Small intestine (tissue), 7 donors: ENCODE measurements around the gene EML2. TPM values are rescaled to one million over a fixed set of nuclear protein-coding genes. Genes with fewer than 3 reads are reported as not detected.
"Not testable (repeated sequence)": the region's sequence is repeated elsewhere in the genome, so short reads cannot be mapped to it uniquely, and the experiment has no call there.

Source experiments
- DNase-seq, 2 donors: peaks; one replicate each; pipeline versions ENCODE4 v3.0.0 to v3.0.0-alpha.2; 2013
- FAIRE-seq: peaks from 2 replicates; lab custom pipeline; 2012; peaks lifted over from hg19 to GRCh38; lab: Jason Lieb, UNC
- H3K27ac ChIP-seq, 3 donors: one replicate each; pipeline ENCODE4 v1.5.1; 2013; ENCODE audit warnings: low read length in 2 of 3, mild to moderate bottlenecking in 2 of 3, control low read depth in 1 of 3, inconsistent platforms in 1 of 3, low read depth in 1 of 3, moderate library complexity in 1 of 3
- H3K27me3 ChIP-seq, 3 donors: one replicate each; pipeline ENCODE4 v1.6.1; 2013; ENCODE audit warnings: low read length in 3 of 3, inconsistent platforms in 1 of 3; ENCODE audit not compliant: control insufficient read depth in 3 of 3, insufficient read depth in 3 of 3
- H3K36me3 ChIP-seq, 3 donors: one replicate each; pipeline ENCODE4 v1.6.1; 2013; ENCODE audit warnings: low read length in 3 of 3, inconsistent platforms in 1 of 3, low read depth in 1 of 3, mild to moderate bottlenecking in 1 of 3, moderate library complexity in 1 of 3; ENCODE audit not compliant: control insufficient read depth in 3 of 3, insufficient read depth in 2 of 3
- H3K4me1 ChIP-seq, 3 donors: one replicate each; pipeline ENCODE4 v1.6.1; 2013; ENCODE audit warnings: low read length in 2 of 3, inconsistent platforms in 1 of 3, low read depth in 1 of 3, mild to moderate bottlenecking in 1 of 3, moderate library complexity in 1 of 3; ENCODE audit not compliant: control insufficient read depth in 3 of 3, insufficient read depth in 2 of 3
- H3K4me3 ChIP-seq, 3 donors: one replicate each; pipeline ENCODE4 v1.5.1; 2013; ENCODE audit warnings: low read length in 3 of 3, control low read depth in 1 of 3, inconsistent platforms in 1 of 3, low read depth in 1 of 3, mild to moderate bottlenecking in 1 of 3, moderate library complexity in 1 of 3
- H3K9me3 ChIP-seq, 2 donors: one replicate each; pipeline ENCODE4 v1.6.1; 2013; ENCODE audit warnings: low read depth in 1 of 2, low read length in 1 of 2; ENCODE audit not compliant: control insufficient read depth in 2 of 2, insufficient read depth in 1 of 2
- WGBS, 3 donors: extraction: QIAGEN DNeasy Blood & Tissue Kit; methylation state at CpG; one replicate each; pipeline ENCODE4 v1.1.7; 2013; 5-methylcytosine and 5-hydroxymethylcytosine counted together
- polyA plus RNA-seq, 4 donors: library from polyadenylated mRNA; stranded (reverse) in 3 of 4; unstranded in 1 of 4; fragments of 200-250 nt in 3 of 4; fragments of 120-200 nt in 1 of 4; gene quantifications; one replicate each; pipeline versions ENCODE4 v1.2.1 to v1.2.3, GENCODE V29; 2013
- donor health status: healthy with polysubstance abuse.
- donor health status: control.
- donor health status: control.
- donor health status: Bipolar disorder and iron deficiency.
- donor health status: healthy.

EML2 gene
- polyA plus RNA-seq, 4 donors = 18.9 to 39.9 (median 20.8) TPM

DNA sequence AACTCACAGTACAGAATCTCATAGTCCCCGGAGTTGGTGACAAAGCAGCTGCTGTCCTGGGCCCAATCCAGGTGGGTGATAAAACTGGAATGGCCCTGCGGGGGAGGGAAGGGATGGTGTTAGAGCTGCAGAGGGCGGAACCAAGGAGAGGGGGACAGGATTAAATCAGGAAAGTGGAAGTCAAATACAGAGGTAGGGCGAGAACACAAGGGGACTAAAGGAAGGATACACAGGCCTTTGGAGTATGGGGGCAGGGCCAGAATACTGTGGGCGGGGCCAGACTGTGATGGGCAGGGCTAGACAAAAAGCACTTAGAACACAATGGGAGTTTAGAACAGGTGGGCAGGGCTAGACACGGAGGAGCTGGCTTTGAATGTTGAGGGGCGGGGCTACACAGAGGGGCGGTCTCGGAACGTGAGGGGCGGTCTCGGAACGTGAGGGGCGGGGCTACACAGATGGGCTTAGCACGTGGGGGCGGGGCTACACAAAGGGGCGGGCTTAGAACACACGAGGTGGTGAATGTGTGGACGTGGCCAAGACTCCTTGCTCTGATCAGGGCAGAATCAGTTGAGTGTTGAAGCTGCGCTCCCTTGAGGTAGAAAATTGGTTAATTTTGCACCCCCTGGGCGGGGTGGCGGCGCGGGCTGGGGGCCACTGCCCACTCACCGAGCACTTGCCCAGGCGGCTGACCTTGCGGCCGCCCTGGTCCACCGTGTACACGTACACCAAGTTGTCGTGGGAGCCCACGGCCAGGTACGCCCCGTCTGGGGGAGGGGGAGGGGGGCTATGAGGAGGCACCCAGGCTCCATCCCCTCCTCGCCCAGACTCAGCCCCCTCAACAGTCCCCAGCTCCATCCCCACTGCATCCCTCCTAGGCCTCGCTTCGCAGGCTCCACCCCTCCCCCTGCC lies 23.1 kb downstream of the EML2 start:
- peak overlapping the region; percentile 28 to 63 (median 44) for H3K27ac ChIP-seq
- H3K36me3 ChIP-seq = peaks cover 0 to 68% (median 10%) of the 10 kb centered on the region in 3 donors
- H3K9me3 ChIP-seq = no peaks in the 10 kb centered on the region
- DNase-seq (peak; percentile 93 to 95), FAIRE-seq (no peak)
- peak overlapping the region in 1 of 3 donors; percentile 2 for H3K4me3 ChIP-seq
- H3K27me3 ChIP-seq = no peaks in the 10 kb centered on the region
- peaks cover 0 to 19% (median 4%) of the 10 kb centered on the region in 3 donors for H3K4me1 ChIP-seq
- 36 to 64% (median 46%) methylated on average over 28 to 37 of the region's 37 CpGs for WGBS, 3 donors

DNA sequence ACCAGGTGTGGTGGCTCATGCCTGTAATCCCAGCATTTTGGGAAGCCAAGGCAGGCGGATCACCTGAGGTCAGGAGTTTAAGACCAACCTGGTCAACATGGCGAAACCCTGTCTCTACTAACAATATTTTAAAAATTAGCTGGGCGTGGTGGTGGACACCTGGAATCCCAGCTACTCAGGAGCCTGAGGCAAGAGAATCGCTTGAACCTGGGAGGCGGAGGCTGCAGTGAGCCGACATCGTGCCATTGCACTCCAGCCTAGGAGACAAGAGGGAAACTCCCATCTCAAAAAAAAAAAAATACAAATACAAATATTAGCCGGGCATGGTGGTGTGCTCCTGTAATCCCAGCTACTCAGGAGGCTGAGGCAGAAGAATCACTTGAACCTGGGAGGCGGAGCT lies 24.1 kb downstream of the EML2 start:
- H3K9me3 ChIP-seq, H3K4me3 ChIP-seq, FAIRE-seq, DNase-seq, H3K27me3 ChIP-seq: not testable (repeated sequence)
- Histone ChIP-seq H3K36me3 (peaks cover 0 to 64% (median 6%) of the 10 kb centered on the region in 3 donors), H3K4me1 (peaks cover 0 to 19% (median 4%) of the 10 kb centered on the region in 3 donors), H3K27ac (peak overlapping the region in 1 of 3 donors; percentile 91)
- WGBS, 3 donors = 85 to 92% (median 86%) methylated on average over 9 of the region's 9 CpGs

DNA sequence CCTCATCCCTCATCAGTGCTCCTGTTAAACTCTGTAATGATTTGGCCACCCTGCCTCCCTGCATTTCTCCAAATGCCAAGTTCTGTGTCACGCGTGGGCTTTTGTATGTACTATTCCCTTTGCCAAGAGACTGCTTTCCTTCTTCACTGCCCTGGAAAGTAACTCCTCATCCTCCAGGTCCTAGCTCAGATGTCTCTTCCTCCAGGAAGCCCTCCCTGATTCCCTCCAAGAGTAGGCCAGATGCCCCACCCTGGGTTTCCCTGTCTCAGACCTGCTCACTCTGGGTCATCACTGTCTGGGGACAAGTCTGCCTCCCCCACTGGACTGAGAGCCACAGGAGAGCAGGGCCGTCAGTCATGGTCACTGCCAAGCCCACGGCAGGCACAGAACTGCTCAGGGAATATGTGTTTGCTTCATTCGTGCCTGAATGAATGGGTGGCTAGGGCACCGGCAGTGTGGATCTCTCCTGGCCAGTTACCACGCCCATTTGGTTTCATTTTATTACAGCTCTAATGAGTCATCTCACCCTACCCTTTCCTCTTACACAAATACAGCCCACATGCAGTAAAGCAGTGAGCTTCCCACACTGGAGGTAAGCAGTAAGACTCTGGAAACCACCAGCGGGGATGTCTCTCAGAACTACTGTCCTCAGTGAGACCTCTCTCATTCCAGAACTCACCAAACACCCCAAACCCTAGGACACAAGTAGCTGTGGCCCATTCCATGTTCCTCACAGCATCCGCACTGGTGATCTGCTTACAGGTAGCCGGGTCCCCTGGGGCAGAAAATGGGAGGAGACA lies 25.1 kb downstream of the EML2 start:
- Histone ChIP-seq H3K27ac (peak overlapping the region; percentile 69 to 91 (median 85)), H3K36me3 (peaks cover 0 to 63% (median 8%) of the 10 kb centered on the region in 3 donors), H3K4me3 (no peak overlapping the region), H3K4me1 (peaks cover 0 to 19% (median 4%) of the 10 kb centered on the region in 3 donors), H3K9me3 (no peaks in the 10 kb centered on the region), H3K27me3 (no peaks in the 10 kb centered on the region)
- no peak for FAIRE-seq
- DNase-seq = peak; percentile 91 to 92
- WGBS, 3 donors = 29 to 56% (median 40%) methylated on average over 10 of the region's 10 CpGs

DNA sequence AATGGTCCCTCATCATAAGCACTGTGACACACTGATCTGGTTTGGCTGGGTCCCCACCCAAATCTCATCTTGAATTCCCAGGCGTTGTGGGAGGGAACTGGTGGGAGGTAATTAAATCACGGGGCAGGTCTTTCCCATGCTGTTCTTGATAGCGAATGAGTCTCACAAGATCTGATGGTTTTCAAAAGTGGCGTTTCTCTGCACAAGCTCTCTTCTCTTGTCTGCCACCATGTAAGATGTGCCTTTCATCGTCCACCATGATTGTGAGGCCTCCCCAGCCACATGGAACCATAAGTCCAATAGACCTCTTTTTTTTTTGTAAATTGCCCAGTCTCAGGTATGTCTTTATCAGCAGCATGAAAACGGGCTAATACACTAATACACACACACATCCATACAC lies 30.2 kb downstream of the EML2 start:
- DNase-seq (no peak), FAIRE-seq (no peak)
- H3K36me3 ChIP-seq = peaks cover 0 to 39% (median 3%) of the 10 kb centered on the region in 3 donors
- H3K4me1 ChIP-seq = peaks cover 0 to 10% (median 0%) of the 10 kb centered on the region in 3 donors
- peaks cover 0 to 6% (median 0%) of the 10 kb centered on the region in 3 donors for H3K27me3 ChIP-seq
- WGBS, 3 donors = 93 to 95% (median 94%) methylated on average over 6 of the region's 6 CpGs
- no peak overlapping the region for H3K4me3 ChIP-seq
- H3K9me3 ChIP-seq = peaks cover 0 to 4% of the 10 kb centered on the region in 2 donors
- no peak overlapping the region for H3K27ac ChIP-seq

DNA sequence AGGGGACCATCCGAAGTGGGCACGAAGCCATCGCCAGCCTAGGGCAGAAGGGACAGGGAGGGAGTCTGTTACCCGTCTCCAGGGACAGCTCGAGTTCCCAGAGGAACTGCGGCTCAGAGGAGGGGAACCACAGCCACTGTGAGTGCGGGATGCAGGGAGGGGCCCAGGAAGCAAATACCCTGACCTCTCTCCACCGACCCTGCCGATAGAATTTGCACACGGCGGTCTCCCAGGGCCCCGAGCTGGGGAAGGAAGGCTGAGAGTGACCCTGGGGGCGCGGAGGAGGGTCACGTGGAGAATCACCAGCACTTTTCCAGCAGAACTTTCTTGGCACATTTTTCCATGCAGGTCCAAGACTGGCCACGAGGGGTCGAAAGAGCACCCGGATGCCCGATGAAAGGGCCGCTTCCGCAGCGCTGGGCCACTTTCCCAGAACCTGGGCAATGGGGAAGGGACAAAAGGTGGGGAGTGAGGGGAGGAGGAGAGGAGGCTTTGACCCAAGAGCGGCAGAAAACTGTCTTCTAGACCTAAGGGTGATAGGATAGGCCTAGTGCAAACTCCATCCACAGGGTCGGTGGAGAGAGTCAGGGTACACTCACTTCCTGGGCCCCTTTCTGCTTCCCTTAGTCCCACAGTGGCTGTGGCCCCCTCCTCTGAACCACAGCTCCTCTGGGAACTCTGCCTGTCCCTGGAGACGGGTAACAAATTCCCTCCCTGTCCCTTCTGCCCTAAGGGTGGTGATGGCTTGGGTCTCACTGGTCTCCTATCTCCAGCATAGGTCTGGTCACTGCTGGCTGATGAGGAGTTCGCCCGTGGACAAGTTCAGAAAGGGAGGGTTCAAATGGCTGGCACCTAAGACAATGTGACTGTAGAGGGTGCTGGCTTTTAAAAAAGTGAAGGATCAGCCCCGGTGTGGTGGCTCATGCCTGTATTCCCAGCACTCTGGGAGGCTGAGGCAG lies 31.8 kb downstream of the EML2 start:
- Histone ChIP-seq H3K9me3 (peaks cover 0 to 4% of the 10 kb centered on the region in 2 donors), H3K27ac (no peak overlapping the region), H3K36me3 (peaks cover 0 to 25% (median 3%) of the 10 kb centered on the region in 3 donors), H3K4me1 (peaks cover 0 to 8% (median 0%) of the 10 kb centered on the region in 3 donors), H3K4me3 (peak overlapping the region in 1 of 3 donors; percentile 11), H3K27me3 (peaks cover 0 to 18% (median 9%) of the 10 kb centered on the region in 3 donors)
- DNase-seq = peak; percentile 65 to 85
- 11 to 16% (median 15%) methylated on average over 28 of the region's 28 CpGs for WGBS, 3 donors
- FAIRE-seq = no peak

DNA sequence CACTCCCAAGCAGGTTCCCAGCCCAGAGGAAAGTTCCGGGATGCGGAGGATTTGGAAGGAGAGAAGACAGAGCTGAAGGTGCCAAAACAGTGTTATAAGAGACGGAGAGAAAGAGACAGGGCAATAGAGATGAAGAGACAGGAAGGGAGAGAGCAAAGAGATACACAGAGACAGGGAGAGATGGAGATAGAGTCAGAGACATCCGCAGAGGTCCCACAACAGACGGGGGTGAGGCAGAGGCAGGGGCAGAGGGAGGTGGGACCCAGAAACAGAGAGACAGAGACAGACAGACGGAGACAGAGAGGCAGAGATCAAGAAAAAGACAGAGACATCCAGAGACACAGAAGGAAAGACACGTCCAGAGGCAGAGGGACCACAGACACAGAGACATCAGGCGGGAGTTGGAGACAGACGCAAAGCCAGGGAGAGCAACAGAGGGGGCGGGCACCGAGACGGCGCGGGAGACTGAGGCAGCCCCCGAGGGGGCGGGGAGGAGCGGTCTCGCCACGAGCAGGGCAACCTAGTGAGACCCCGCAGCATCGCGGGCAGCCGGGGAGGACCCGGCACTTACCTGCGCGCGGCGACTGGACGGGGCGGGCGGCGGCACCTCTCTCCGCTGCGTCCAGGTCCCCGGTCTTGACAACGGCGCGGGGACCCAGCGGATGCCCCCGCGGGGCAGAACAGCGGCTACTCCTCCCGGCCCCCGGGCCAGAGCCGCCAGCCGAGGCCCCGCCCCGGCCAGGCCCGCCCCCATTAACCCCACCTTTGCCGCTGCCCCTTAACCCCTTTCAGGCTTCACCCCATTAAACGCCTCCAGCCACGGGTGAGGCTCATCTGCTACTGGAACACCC lies 37.4 kb downstream of the EML2 start, which contains the start of gene GPR4:
Gene GPR4, minus strand, starts transcription at position 689 of the 851 bp plus-strand sequence. CDS start 10,346 bp downstream, outside the sequence.
- peak within 1 kb of the TSS in 2 of 3 donors; percentile 14 to 15 for H3K4me3 ChIP-seq
- H3K36me3 ChIP-seq = no peaks in the 10 kb centered on the region
- H3K27ac ChIP-seq = peak within 1 kb of the TSS in 1 of 3 donors; percentile 57
- peaks cover 4 to 69% (median 34%) of the 10 kb centered on the region in 3 donors for H3K27me3 ChIP-seq
- H3K4me1 ChIP-seq = no peaks in the 10 kb centered on the region
- peak in 1 of 2 donors; percentile 17 for DNase-seq
- WGBS, 3 donors = 3 to 8% (median 4%) methylated on average over 18 to 52 of the region's 52 CpGs
- no peak for FAIRE-seq
- H3K9me3 ChIP-seq = no peaks in the 10 kb centered on the region

DNA sequence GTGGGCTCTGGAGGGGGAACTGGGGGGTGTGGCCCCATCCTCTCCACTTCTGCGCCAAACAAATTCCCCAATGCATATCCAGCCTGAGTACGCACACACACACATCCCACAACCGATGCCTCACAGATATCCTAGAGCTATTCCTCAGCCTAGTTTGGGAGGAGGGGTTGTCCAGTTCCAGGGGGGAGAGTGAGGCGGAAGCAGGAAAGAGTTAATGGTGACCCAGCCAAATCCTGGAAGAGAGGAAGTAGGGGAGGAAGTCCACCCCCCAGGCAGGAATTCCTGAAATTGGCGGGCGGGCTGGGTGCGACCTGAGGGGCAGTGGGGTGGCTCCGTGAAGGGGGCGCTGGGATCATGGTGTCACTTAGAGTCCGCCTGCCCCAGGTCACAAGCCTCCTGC lies 38.1 kb downstream of the EML2 start:
- Histone ChIP-seq H3K4me1 (no peaks in the 10 kb centered on the region), H3K9me3 (no peaks in the 10 kb centered on the region), H3K4me3 (peak overlapping the region in 1 of 3 donors; percentile 15), H3K27ac (peak overlapping the region in 1 of 3 donors; percentile 57), H3K27me3 (peaks cover 4 to 74% (median 35%) of the 10 kb centered on the region in 3 donors), H3K36me3 (no peaks in the 10 kb centered on the region)
- WGBS, 3 donors = 22 to 30% (median 26%) methylated on average over 10 of the region's 10 CpGs
- DNase-seq (no peak), FAIRE-seq (no peak)
